Subcutaneous abdominal adipose tissue (tissue), 5 donors: ENCODE measurements around the gene FSCN2.
"Not testable (repeated sequence)": the region's sequence is repeated elsewhere in the genome, so short reads cannot be mapped to it uniquely, and the experiment has no call there.

ENCODE experiments used
- H3K27ac ChIP-seq: one replicate; pipeline ENCODE4 v1.7.0; 2013; ENCODE audit warnings: low read depth, mild to moderate bottlenecking, inconsistent platforms, low read length, moderate library complexity
- H3K27me3 ChIP-seq, 5 donors: one replicate each; pipeline ENCODE4 v1.7.0; 2013; ENCODE audit warnings: low read length in 5 of 5, inconsistent platforms in 1 of 5; ENCODE audit not compliant: control insufficient read depth in 5 of 5, insufficient read depth in 4 of 5
- H3K36me3 ChIP-seq, 5 donors: one replicate each; pipeline ENCODE4 v1.7.0; 2013; ENCODE audit warnings: low read length in 5 of 5; ENCODE audit not compliant: control insufficient read depth in 5 of 5, insufficient read depth in 5 of 5
- H3K4me1 ChIP-seq, 5 donors: one replicate each; pipeline ENCODE4 v1.7.0; 2013; ENCODE audit warnings: low read length in 5 of 5, mild to moderate bottlenecking in 3 of 5, moderate library complexity in 1 of 5; ENCODE audit not compliant: control insufficient read depth in 5 of 5, insufficient read depth in 5 of 5
- H3K4me3 ChIP-seq, 5 donors: one replicate each; pipeline ENCODE4 v1.7.0; 2013; ENCODE audit warnings: low read length in 5 of 5, low read depth in 1 of 5
- H3K9ac ChIP-seq, 5 donors: one replicate each; pipeline ENCODE4 v1.7.0; 2013; ENCODE audit warnings: low read length in 5 of 5, mild to moderate bottlenecking in 4 of 5, moderate library complexity in 3 of 5
- H3K9me3 ChIP-seq, 5 donors: one replicate each; pipeline ENCODE4 v1.7.0; 2013; ENCODE audit warnings: low read length in 5 of 5; ENCODE audit not compliant: control insufficient read depth in 5 of 5
- donor health status: healthy.
- donor health status: healthy.
- donor health status: healthy.
- donor health status: healthy.
- donor health status: healthy.

The FSCN2 gene

GRCh38 chr17:81578038-81578441, 49.9 kb downstream of the FSCN2 start:
- peaks cover 2 to 17% (median 11%) of the 10 kb centered on the region in 5 donors for H3K4me1 ChIP-seq
- no peak overlapping the region for H3K27ac ChIP-seq
- H3K9ac ChIP-seq: no peak overlapping the region
- H3K9me3 ChIP-seq: no peaks in the 10 kb centered on the region
- H3K36me3 ChIP-seq: peaks cover 3 to 78% (median 64%) of the 10 kb centered on the region in 5 donors
- H3K4me3 ChIP-seq: no peak overlapping the region
- H3K27me3 ChIP-seq: no peaks in the 10 kb centered on the region

DNA sequence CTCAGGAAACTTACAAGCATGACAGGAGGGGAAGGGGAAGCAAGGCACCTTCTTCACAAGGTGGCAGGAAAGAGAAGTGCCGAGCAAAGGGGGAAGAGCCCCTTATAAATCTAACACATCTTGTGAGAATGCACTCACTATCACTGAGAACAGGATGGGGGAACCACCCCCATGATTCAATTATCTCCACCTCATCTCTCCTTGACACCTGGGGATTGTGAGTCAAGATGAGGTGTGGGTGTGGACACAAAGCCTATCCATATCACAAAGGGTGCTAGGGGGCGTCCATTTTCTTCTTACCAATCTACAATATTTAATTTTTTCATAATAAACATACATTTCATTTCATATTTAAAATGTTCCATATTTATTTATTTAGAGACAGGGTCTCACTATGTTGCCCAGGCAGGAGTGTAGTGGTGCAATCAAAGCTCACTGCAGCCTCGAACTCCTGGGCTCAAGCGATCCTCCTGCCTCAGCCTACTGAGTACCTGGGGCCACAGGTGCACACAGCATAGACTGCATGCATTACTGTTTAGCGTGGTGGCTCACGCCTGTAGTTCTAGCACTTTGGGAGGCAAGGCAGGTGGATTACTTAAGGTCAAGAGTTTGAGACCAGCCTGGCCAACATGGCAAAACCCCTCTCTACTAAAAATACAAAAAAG, 50.5 kb downstream of the FSCN2 start:
- Histone ChIP-seq H3K27ac (no peak overlapping the region), H3K4me1 (peaks cover 2 to 17% (median 11%) of the 10 kb centered on the region in 5 donors), H3K4me3 (no peak overlapping the region), H3K27me3 (no peaks in the 10 kb centered on the region), H3K9ac (no peak overlapping the region), H3K9me3 (no peaks in the 10 kb centered on the region), H3K36me3 (peaks cover 5 to 79% (median 64%) of the 10 kb centered on the region in 5 donors)

DNA sequence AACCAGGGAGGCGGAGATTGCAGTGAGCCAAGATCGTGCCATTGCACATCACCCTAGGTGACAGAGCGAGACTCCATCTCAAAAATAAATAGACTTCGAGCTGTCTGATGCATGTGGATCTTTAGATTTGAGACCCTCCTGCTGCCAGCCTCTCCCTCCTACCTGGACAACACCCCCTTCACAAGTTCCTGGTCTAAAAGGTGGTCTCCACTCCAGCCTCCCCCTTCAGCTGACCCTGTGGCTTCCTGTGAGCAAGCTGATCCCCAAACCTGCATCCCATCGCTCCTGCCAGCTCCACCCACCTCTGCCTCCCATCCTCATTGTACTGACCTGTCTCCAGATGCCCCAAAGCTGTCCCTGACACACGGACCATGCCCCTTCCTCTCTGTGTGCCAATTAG, 51.1 kb downstream of the FSCN2 start:
- Histone ChIP-seq H3K9me3 (no peaks in the 10 kb centered on the region), H3K4me3 (no peak overlapping the region), H3K9ac (no peak overlapping the region), H3K36me3 (peaks cover 11 to 80% (median 69%) of the 10 kb centered on the region in 5 donors), H3K4me1 (peaks cover 2 to 17% (median 11%) of the 10 kb centered on the region in 5 donors), H3K27me3 (no peaks in the 10 kb centered on the region), H3K27ac (no peak overlapping the region)

- H3K9ac ChIP-seq: no peak overlapping the region
- H3K4me1 ChIP-seq: peaks cover 2 to 17% (median 11%) of the 10 kb centered on the region in 5 donors
- H3K27me3 ChIP-seq: no peaks in the 10 kb centered on the region
- H3K9me3 ChIP-seq: no peaks in the 10 kb centered on the region
- H3K27ac ChIP-seq: no peak overlapping the region
- peaks cover 13 to 80% (median 68%) of the 10 kb centered on the region in 5 donors for H3K36me3 ChIP-seq
- no peak overlapping the region for H3K4me3 ChIP-seq
Observed at GRCh38 chr17:81579821-81580321, 51.7 kb downstream of the FSCN2 start.

DNA sequence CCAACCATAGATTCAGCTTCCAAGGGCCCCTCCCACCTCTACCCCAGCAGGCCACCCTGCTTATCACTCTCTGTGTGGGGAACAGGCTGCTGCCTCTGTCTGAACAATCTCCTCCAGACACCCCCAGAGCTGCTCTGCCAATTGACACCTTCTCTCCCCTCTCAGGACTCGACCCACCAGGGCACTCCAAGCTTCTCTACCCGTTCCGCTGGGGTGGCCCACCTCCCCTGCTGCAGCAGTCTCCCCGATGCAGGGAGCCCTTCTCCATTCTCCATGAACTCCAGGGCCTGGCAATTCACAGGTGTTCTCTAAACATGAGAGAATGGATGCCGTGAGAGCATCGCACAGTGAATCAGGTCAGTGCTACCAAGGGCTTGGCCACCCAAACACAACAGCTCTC, 52.3 kb downstream of the FSCN2 start:
- no peak overlapping the region for H3K4me3 ChIP-seq
- no peaks in the 10 kb centered on the region for H3K27me3 ChIP-seq
- H3K9me3 ChIP-seq: no peaks in the 10 kb centered on the region
- peaks cover 2 to 17% (median 11%) of the 10 kb centered on the region in 5 donors for H3K4me1 ChIP-seq
- no peak overlapping the region for H3K27ac ChIP-seq
- no peak overlapping the region for H3K9ac ChIP-seq
- H3K36me3 ChIP-seq: peaks cover 13 to 81% (median 68%) of the 10 kb centered on the region in 5 donors

GRCh38 chr17:81581758-81582157, 53.6 kb downstream of the FSCN2 start:
- Histone ChIP-seq H3K27me3 (no peaks in the 10 kb centered on the region), H3K36me3 (peaks cover 10 to 85% (median 71%) of the 10 kb centered on the region in 5 donors), H3K4me3 (no peak overlapping the region), H3K9me3 (no peaks in the 10 kb centered on the region), H3K9ac (no peak overlapping the region), H3K27ac (no peak overlapping the region), H3K4me1 (peaks cover 2 to 14% (median 9%) of the 10 kb centered on the region in 5 donors)

DNA sequence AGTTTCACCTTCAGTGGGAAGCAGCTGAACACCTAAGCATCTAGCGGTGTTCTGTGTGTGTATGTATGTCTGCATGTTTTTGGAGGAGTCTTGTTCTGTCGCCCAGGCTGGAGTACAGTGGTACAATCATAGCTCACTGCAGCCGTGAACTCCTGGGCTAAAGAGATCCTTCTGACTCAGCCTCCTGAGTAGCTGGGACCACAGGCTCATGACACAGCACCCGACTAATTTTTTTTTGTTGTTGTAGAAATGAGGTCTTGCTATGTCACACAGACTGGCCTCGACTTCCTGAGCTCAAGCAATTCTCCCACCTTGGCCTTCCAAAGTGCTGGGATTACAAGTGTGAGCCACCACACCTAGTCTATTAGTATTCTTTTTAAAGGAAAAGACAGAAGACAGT, 54.2 kb downstream of the FSCN2 start:
- Histone ChIP-seq H3K36me3 (peaks cover 10 to 90% (median 73%) of the 10 kb centered on the region in 5 donors), H3K4me1 (peaks cover 0 to 9% (median 3%) of the 10 kb centered on the region in 5 donors), H3K9ac (no peak overlapping the region), H3K27me3 (no peaks in the 10 kb centered on the region), H3K4me3 (no peak overlapping the region), H3K27ac (no peak overlapping the region), H3K9me3 (no peaks in the 10 kb centered on the region)

DNA sequence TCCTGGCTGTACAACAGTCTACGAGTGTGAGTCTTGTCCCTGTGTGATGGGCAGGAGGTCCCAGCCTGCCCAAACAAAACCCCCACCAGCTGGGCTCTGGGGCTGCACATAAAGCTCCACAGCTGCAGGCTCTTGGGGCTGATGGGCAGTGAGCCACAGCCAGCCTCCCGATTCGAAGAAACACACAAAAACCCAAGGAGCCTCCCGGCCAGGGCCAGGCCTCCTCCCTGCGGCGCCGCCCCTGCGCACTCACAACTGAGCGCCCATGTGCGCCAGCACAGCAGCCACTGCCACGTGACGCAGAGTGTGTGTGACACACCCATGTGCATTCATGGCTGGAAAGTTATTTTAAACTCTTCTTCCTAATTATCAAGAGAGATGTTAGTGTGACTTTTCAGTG, 54.6 kb downstream of the FSCN2 start:
- H3K27ac ChIP-seq: no peak overlapping the region
- no peak overlapping the region for H3K4me3 ChIP-seq
- peaks cover 0 to 5% (median 0%) of the 10 kb centered on the region in 5 donors for H3K4me1 ChIP-seq
- no peaks in the 10 kb centered on the region for H3K9me3 ChIP-seq
- H3K27me3 ChIP-seq: no peaks in the 10 kb centered on the region
- no peak overlapping the region for H3K9ac ChIP-seq
- peaks cover 10 to 91% (median 73%) of the 10 kb centered on the region in 5 donors for H3K36me3 ChIP-seq

GRCh38 chr17:81583589-81584342, 55.6 kb downstream of the FSCN2 start:
- Histone ChIP-seq H3K36me3 (peaks cover 13 to 91% (median 73%) of the 10 kb centered on the region in 5 donors), H3K9me3 (no peaks in the 10 kb centered on the region), H3K9ac (no peak overlapping the region), H3K4me1 (peaks cover 0 to 3% (median 0%) of the 10 kb centered on the region in 5 donors), H3K4me3 (no peak overlapping the region), H3K27ac (no peak overlapping the region), H3K27me3 (no peaks in the 10 kb centered on the region)

DNA sequence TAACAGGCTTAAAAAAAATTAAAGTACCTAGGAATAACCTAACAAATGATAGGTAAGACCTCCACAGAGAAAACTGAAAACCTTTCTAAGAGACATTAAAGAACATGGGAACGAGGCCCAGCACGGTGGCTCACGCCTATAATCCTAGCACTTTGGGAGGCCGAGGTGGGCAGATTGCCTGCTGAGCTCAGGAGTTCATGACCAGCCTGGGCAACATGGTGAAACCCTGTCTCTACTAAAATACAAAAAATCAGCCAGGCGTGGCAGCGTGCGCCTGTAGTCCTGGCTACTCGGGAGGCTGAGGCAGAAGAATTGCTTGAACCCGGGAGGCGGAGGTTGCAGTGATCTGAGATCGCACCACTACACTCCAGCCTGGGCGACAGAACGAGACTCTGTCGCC, 56.6 kb downstream of the FSCN2 start:
- not testable (repeated sequence) for H3K27ac ChIP-seq, H3K27me3 ChIP-seq, H3K9me3 ChIP-seq, H3K9ac ChIP-seq, H3K4me3 ChIP-seq, H3K4me1 ChIP-seq
- peaks cover 13 to 92% (median 74%) of the 10 kb centered on the region in 5 donors for H3K36me3 ChIP-seq
